ENCODE data around the gene IL1RAPL1.
A peak's percentile ranks its signal among the peaks of the same experiment; 100 is the strongest.

Gene IL1RAPL1

DNA sequence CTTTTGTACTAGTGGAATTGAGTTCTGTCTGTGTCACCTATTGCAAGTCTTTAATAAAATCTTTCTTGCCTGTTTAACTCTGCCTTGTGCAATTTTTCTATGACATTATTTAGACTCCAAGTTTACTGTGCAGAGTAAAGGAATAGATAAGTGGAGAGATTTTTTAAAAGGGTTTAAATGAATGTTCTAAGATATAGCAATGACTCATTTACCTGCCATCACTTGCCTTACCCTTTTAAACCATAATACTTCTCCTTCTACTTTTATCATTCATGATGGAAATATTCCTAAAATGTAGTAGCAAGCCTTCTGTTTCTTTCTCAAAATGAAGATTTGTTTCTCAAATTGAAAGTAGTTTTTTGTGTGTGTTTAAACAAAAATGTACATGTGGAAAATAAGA is 845.3 kb downstream of the IL1RAPL1 start:
- no peak for DNase-seq (ENCODE audit: low read depth)

GRCh38 chrX:29434939-29435338 is 847.7 kb downstream of the IL1RAPL1 start:
- no peak for DNase-seq (ENCODE audit: low read depth)

- DNase-seq (ENCODE audit: low read depth): peak; percentile 6
Measured at GRCh38 chrX:29435396-29435795, 848.1 kb downstream of the IL1RAPL1 start.

- no peak for DNase-seq (ENCODE audit: low read depth)
Measured at GRCh38 chrX:29447867-29448266, 860.6 kb downstream of the IL1RAPL1 start.

- DNase-seq (ENCODE audit: low read depth): no peak
Measured at GRCh38 chrX:29453333-29453732, 866.1 kb downstream of the IL1RAPL1 start.

DNA sequence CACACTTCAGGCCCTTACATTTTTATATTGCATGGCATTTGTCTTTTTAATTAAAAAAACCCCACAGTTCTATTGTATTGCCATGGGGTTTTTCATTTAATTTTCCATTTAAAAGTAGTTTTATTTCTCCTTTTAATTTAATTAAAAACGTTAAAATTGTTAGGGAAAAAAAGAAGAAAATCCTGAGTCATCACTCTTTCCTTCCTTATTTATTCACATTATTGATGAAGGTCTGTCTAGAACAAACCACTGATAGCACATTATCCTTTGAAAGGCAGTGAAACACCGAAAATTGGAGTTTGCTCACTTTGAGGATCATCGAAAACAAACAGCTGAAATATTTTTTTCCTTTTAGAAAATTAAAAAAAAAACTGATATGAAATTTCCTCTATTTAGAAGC is 868.5 kb downstream of the IL1RAPL1 start:
- DNase-seq (ENCODE audit: low read depth): no peak

DNA sequence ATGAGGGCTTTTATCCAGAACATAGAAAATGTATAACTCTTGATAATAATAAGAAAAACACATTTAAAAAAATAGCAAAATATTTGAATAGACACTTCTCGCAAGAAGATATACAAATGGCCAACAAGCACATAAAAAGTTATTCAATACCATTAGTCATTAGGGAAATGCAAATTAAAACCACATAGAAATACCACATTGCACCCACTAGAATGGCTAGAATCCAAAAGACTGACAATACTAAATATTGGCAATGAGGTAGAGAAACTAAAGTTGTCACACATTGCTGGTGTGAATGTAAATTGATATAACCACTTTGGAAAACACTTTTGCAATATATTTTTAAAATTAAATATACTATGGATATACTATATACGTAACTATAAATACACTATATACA is 873.8 kb downstream of the IL1RAPL1 start:
- DNase-seq (ENCODE audit: low read depth): no peak

DNA sequence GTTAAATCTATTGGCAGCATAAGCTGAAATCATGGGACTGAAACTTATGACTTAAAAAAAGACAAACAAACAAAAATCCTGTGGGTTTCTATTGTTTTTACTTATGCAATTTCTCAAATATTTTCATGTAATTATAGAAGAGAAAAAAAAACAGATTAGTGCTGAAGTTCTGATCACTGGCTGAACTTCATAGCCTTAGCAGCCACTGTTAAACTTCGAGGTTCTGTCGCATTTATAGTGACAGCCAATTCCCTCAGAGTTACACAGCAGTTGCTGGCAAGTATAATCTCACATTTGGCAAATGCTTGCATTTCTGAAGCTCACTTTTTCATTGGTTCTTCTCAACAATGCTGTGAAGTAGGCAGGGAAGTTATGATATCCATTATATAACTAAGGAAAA is 879.2 kb downstream of the IL1RAPL1 start:
- DNase-seq (ENCODE audit: low read depth): peak; percentile 36

GRCh38 chrX:29468911-29469494 is 881.8 kb downstream of the IL1RAPL1 start:
- DNase-seq (ENCODE audit: low read depth): no peak

GRCh38 chrX:29470030-29470429 is 882.8 kb downstream of the IL1RAPL1 start:
- peak; percentile 65 for DNase-seq (ENCODE audit: low read depth)

DNA sequence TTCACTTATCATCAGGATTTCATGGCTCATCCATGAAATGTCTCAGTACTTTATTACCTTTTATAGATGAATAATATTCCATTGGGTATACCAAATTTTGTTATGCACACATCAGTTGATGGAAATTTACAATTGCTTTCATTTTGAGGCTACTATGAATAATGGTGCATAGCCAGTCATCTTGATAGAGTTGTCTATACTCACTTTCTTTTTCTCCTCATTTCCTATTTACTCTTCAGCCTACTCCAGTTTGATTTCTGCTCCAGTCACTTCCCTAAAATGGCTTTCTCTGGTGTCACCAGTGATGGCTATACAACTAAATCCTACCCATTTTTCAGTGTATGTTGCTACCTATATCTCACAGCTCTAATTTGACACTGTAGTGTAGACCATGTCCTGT is 884.6 kb downstream of the IL1RAPL1 start:
- no peak for DNase-seq (ENCODE audit: low read depth)

GRCh38 chrX:29477878-29478277 is 890.6 kb downstream of the IL1RAPL1 start:
- DNase-seq (ENCODE audit: low read depth): no peak

- DNase-seq (ENCODE audit: low read depth): peak; percentile 14
Measured at GRCh38 chrX:29478336-29479069, 891.3 kb downstream of the IL1RAPL1 start.

GRCh38 chrX:29487214-29487613 is 900.0 kb downstream of the IL1RAPL1 start:
- no peak for DNase-seq (ENCODE audit: low read depth)

DNA sequence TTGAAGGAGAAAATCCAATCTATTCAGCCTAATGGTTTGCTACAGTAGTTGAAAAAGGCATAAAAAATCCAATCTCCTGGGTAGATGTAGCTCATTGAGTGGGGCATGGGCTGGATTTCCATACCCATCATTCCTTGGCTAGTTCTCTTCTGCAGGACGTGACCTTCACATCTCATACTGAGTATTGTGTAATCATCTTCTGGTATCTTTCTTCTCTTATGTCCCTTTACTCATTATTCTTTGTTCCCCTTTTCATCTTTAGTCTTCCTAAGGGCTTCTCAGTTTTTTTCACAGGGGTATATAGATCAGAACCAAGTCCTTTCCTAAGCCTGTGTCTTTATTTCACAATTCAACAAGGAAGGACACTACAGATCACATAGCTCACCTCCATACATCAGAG is 900.5 kb downstream of the IL1RAPL1 start:
- no peak for DNase-seq (ENCODE audit: low read depth)

- no peak for DNase-seq (ENCODE audit: low read depth)
Measured at GRCh38 chrX:29488919-29489318, 901.7 kb downstream of the IL1RAPL1 start.

DNA sequence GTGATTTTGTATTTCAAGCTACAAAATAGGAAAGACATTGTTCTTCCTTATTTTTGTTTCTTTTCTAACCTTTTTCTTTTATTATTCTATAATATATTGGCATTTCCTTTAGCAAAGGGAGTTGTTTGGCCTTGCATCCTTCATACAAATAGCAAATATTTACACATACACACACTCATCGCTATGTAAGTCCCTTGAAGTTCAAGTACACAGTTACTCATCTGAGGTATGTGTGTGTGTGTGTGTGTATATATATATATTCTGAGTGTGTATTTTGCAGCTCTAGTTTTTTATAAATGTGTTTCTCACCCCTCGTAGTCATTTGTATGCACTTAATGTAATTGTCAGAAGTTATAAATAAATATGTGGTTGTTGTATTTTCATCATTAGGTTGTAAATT is 903.4 kb downstream of the IL1RAPL1 start:
- no peak for DNase-seq (ENCODE audit: low read depth)

DNA sequence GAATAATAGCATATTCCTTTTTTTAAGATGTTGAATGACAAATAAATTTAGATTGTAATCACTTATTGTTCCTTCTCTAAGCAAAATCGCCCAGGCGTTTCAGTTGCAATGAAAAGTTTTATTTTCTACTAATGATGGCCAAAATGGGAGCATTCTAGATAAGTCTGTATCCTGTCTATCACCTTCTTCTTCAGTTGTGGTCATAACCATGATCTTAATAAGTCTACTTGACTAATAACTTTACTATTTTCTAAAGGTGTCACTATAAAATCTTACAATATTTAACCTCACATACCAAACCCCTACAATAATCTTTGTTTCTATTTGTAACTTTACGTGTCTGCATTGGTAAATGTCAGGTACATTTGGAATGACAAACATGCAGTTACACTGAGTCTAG is 904.4 kb downstream of the IL1RAPL1 start:
- DNase-seq (ENCODE audit: low read depth): no peak

DNA sequence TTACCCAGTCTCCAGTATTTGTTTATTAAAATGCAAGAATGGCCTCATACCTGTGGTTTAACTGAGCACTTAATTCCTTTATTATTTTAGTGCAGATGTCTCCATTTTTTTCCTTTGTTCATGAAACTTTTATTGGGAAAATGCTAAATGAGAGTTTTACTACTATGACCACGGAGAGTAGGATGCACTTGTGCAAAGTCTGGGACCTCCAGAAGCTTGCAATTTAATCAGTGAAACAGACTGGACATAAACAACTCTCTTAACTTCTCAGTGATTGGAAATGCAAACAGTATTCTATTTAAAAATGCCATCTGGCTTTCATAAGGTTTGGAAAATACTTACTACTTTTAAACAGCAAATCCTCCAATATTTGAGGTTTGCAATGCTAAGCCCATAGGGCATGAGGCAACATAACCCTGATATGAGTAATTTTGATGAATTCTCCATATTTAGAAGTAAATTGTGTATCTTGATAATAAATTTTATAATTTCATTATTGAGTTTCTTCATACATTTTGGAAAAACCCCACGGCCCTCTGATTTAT is 909.5 kb downstream of the IL1RAPL1 start:
- DNase-seq (ENCODE audit: low read depth): peak; percentile 18

GRCh38 chrX:29506729-29507128 is 919.5 kb downstream of the IL1RAPL1 start:
- DNase-seq (ENCODE audit: low read depth): no peak

GRCh38 chrX:29518100-29518499 is 930.9 kb downstream of the IL1RAPL1 start:
- no peak for DNase-seq (ENCODE audit: low read depth)

DNA sequence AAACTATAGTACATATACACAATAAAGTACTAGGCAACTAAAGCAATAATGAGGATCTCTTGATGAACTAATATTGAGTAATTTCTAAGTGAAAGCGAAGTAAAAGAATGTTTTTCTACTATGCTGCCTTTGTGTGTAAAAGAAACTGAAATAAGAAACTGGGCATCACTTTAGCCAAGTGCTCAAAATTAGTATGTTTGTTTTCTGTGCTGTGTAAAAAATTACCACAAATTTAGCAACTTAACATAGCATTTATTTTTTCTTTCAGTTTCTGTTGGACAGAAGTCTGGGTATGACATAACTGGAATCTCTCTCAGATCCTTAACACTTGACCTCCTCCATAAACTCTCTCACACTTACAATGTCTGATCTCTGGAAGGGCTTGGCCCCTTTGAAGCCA is 941.0 kb downstream of the IL1RAPL1 start:
- DNase-seq (ENCODE audit: low read depth): no peak

DNA sequence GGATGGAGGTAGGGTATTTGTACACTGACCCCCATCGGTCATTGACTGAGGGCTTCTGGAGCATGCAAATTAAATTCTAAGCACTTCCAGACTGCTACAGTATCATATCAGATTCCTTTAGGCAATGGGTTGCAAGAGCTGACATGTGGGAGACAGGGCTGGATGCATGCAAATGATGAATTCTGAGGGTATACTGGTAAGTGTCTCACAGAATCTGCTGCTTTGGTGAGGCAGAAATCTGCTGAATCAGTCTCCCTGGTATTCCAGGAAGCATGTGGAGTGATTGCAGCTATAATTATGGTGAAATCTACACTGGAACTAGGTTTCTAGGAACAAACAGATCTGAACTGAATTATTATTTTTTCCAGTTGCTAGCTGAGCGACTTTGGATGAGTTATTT is 943.3 kb downstream of the IL1RAPL1 start:
- DNase-seq (ENCODE audit: low read depth): peak; percentile 57

DNA sequence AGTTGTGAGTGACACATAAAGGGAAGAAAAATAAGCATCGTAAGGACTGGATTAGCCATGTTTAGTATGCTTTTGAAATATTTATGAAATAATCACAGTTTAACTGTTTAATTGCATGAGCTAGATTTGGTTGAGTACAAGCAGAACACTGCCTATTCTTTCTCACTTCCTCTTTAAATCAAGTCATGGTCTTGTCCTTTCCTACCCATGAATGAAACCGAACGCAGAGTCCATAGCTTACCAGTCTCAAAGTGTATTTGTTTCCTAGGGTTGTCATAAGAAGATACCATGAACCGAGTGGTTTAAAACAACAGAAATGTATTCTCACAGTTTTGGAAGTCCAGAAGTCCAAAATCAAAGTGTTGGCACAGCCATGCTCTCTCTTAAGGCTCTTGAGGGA is 944.1 kb downstream of the IL1RAPL1 start:
- no peak for DNase-seq (ENCODE audit: low read depth)
